Inferior parietal cortex (tissue), 1 donor: Measurements from ENCODE around the gene DAZ2.
"Not testable (repeated sequence)": the region's sequence is repeated elsewhere in the genome, so short reads cannot be mapped to it uniquely, and the experiment has no call there.

Experiments
- DNase-seq: peaks from one replicate; pipeline ENCODE4 v3.0.0-alpha.2; 2016; ENCODE audit errors: extremely low spot score

DAZ2 gene, protein sequence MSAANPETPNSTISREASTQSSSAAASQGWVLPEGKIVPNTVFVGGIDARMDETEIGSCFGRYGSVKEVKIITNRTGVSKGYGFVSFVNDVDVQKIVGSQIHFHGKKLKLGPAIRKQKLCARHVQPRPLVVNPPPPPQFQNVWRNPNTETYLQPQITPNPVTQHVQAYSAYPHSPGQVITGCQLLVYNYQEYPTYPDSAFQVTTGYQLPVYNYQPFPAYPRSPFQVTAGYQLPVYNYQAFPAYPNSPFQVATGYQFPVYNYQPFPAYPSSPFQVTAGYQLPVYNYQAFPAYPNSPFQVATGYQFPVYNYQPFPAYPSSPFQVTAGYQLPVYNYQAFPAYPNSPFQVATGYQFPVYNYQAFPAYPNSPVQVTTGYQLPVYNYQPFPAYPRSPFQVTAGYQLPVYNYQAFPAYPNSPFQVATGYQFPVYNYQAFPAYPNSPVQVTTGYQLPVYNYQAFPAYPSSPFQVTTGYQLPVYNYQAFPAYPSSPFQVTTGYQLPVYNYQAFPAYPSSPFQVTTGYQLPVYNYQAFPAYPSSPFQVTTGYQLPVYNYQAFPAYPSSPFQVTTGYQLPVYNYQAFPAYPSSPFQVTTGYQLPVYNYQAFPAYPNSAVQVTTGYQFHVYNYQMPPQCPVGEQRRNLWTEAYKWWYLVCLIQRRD

GRCh38 chrY:23219233-23219632, at the start of gene DAZ2:
DAZ2 (plus strand) TSS chrY:23219533; CDS start chrY:23219741, 208 bp downstream.
- not testable (repeated sequence) for DNase-seq

- not testable (repeated sequence) for DNase-seq
These were observed 20.4 kb upstream of the DAZ2 start, which contains the start of gene DAZ1 for GRCh38 chrY:23198908-23199307. DAZ1 (minus strand) TSS chrY:23199008; CDS start chrY:23198800, 208 bp downstream.

- not testable (repeated sequence) for DNase-seq
These were observed 11.9 kb upstream of the DAZ2 start for GRCh38 chrY:23207455-23207854.

- not testable (repeated sequence) for DNase-seq
These were observed 9.4 kb upstream of the DAZ2 start for GRCh38 chrY:23209802-23210495.

GRCh38 chrY:23210681-23211080, 8.7 kb upstream of the DAZ2 start:
- not testable (repeated sequence) for DNase-seq
